Measurements from ENCODE around the gene TRPM2.

Gene TRPM2

DNA sequence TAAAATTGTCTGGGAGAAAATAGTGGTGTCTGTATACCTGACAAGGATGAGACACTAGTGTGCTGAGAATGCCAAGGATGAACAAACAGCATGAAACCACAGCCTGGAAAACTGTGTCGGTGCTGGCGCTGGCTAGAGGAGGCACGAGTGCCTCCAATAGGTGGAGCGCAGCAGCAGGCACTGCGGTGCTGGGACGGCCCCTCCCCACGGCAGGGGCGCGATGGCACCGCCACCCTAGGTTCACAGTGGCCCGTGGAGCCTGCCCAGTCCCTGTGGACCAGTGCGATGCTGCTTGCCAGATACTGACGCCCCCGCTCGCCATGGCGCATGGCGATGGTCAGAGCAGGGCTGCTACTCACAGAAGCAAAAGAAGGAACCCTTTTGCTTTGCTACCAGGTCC, 21.0 kb upstream of the TRPM2 start:
- no peak overlapping the region for H3K27ac ChIP-seq

GRCh38 chr21:44332965-44333364, 20.5 kb upstream of the TRPM2 start:
- no peak overlapping the region for H3K9ac ChIP-seq
- no peaks in the 10 kb centered on the region for H3K27me3 ChIP-seq (ENCODE audit: control insufficient read depth, insufficient read depth, low read length)
- TF ChIP-seq, protein P1, sequence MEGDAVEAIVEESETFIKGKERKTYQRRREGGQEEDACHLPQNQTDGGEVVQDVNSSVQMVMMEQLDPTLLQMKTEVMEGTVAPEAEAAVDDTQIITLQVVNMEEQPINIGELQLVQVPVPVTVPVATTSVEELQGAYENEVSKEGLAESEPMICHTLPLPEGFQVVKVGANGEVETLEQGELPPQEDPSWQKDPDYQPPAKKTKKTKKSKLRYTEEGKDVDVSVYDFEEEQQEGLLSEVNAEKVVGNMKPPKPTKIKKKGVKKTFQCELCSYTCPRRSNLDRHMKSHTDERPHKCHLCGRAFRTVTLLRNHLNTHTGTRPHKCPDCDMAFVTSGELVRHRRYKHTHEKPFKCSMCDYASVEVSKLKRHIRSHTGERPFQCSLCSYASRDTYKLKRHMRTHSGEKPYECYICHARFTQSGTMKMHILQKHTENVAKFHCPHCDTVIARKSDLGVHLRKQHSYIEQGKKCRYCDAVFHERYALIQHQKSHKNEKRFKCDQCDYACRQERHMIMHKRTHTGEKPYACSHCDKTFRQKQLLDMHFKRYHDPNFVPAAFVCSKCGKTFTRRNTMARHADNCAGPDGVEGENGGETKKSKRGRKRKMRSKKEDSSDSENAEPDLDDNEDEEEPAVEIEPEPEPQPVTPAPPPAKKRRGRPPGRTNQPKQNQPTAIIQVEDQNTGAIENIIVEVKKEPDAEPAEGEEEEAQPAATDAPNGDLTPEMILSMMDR (IDR thresholded peaks at IDR 0.05): no peak
- no peak overlapping the region for H2AFZ ChIP-seq
- no peaks in the 10 kb centered on the region for H3K79me2 ChIP-seq
- no peaks in the 10 kb centered on the region for H3K4me1 ChIP-seq
- no peaks in the 10 kb centered on the region for H3K36me3 ChIP-seq (ENCODE audit: control insufficient read depth, insufficient read depth, low read length)
- no peak overlapping the region for H3K27ac ChIP-seq
- H3K4me3 ChIP-seq (ENCODE audit: low read depth, low read length): no peak overlapping the region
- no peak overlapping the region for H3K4me2 ChIP-seq (ENCODE audit: low read length)
- H3K9me3 ChIP-seq (ENCODE audit: control insufficient read depth, low read length): no peaks in the 10 kb centered on the region

More for the DNA sequence above, 21.0 kb upstream of the TRPM2 start:
- no peaks in the 10 kb centered on the region for H3K9me3 ChIP-seq (ENCODE audit: control insufficient read depth, low read length)
- no peaks in the 10 kb centered on the region for H3K79me2 ChIP-seq
- no peak overlapping the region for H3K9ac ChIP-seq
- TF ChIP-seq, protein P1 (IDR thresholded peaks at IDR 0.05): no peak
- H2AFZ ChIP-seq: no peak overlapping the region
- no peak overlapping the region for H3K4me3 ChIP-seq (ENCODE audit: low read depth, low read length)
- no peaks in the 10 kb centered on the region for H3K27me3 ChIP-seq (ENCODE audit: control insufficient read depth, insufficient read depth, low read length)
- H3K4me2 ChIP-seq (ENCODE audit: low read length): no peak overlapping the region
- H3K36me3 ChIP-seq (ENCODE audit: control insufficient read depth, insufficient read depth, low read length): no peaks in the 10 kb centered on the region
- H3K4me1 ChIP-seq: no peaks in the 10 kb centered on the region

GRCh38 chr21:44333509-44334328, 19.7 kb upstream of the TRPM2 start:
- Histone ChIP-seq H3K4me2 (ENCODE audit: low read length) (no peak overlapping the region), H3K27ac (no peak overlapping the region), H3K4me1 (no peaks in the 10 kb centered on the region), H3K9ac (no peak overlapping the region), H3K9me3 (ENCODE audit: control insufficient read depth, low read length) (no peaks in the 10 kb centered on the region), H2AFZ (no peak overlapping the region), H3K79me2 (no peaks in the 10 kb centered on the region), H3K36me3 (ENCODE audit: control insufficient read depth, insufficient read depth, low read length) (no peaks in the 10 kb centered on the region), H3K27me3 (ENCODE audit: control insufficient read depth, insufficient read depth, low read length) (no peaks in the 10 kb centered on the region), H3K4me3 (ENCODE audit: low read depth, low read length) (no peak overlapping the region)
- TF ChIP-seq, protein P1 (IDR thresholded peaks at IDR 0.05): no peak

DNA sequence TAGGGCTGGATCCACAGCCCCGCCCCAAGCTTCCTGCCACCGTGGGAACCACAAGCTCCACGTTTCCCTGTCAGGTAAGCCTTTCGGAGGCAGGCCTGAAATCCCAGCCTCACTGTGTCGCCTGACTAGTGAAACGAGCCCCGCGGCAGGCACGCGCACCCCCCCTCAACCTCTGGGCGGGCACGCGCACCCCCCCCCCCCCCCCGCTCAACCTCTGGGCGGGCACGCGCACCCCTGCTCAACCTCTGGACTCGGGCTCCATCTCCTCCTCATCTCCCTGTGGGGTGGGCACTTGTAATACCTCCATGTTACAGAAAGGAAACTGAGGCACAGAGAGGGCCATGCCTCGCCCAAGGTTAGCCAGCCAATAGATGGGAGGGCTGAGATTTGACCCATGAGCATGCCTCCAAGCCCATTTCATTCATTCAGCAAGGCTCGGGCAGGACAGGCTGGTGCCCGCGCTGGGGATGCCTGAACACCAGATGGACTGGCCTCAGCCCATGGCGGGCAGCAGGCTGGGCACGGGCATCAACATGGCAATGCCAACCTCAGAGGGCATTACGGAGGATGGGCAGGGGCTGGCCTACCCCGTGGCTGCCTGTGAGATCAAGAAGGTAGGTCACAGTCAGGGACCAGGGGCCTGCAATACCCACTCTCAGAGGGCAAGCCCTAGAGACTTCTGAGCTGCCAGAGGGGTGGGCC, 18.9 kb upstream of the TRPM2 start:
- H3K9ac ChIP-seq: no peak overlapping the region
- H2AFZ ChIP-seq: no peak overlapping the region
- no peaks in the 10 kb centered on the region for H3K79me2 ChIP-seq
- H3K9me3 ChIP-seq (ENCODE audit: control insufficient read depth, low read length): no peaks in the 10 kb centered on the region
- no peaks in the 10 kb centered on the region for H3K4me1 ChIP-seq
- H3K4me2 ChIP-seq (ENCODE audit: low read length): no peak overlapping the region
- TF ChIP-seq, protein P1 (IDR thresholded peaks at IDR 0.05): no peak
- no peaks in the 10 kb centered on the region for H3K36me3 ChIP-seq (ENCODE audit: control insufficient read depth, insufficient read depth, low read length)
- H3K27me3 ChIP-seq (ENCODE audit: control insufficient read depth, insufficient read depth, low read length): no peaks in the 10 kb centered on the region
- H3K27ac ChIP-seq: no peak overlapping the region
- H3K4me3 ChIP-seq (ENCODE audit: low read depth, low read length): no peak overlapping the region
